Measurements from ENCODE around the gene BPTF.
"Not testable (repeated sequence)": the region's sequence is repeated elsewhere in the genome, so short reads cannot be mapped to it uniquely, and the experiment has no call there.

BPTF gene

DNA sequence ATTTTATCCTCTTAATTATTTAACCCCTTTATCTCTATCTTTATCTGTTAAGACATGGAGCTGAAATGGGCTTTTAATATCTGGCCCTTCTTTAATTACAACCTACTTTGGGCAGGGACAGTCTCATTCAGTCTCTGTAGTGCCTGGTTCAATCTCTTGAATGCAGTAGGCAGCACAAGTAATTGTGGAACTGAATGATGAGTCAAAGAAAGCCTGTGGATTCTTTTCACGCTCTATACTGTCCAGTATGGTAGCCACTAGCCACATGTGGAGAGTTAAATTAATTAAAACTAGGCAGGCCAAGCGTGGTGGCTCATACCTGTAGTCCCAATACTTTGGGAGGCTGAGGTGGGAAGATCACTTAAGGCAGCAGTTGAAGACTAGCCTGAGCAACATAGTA is 9.3 kb downstream of the BPTF start:
- no peak for DNase-seq (ENCODE audit: low spot score)
- TF ChIP-seq, protein P1, sequence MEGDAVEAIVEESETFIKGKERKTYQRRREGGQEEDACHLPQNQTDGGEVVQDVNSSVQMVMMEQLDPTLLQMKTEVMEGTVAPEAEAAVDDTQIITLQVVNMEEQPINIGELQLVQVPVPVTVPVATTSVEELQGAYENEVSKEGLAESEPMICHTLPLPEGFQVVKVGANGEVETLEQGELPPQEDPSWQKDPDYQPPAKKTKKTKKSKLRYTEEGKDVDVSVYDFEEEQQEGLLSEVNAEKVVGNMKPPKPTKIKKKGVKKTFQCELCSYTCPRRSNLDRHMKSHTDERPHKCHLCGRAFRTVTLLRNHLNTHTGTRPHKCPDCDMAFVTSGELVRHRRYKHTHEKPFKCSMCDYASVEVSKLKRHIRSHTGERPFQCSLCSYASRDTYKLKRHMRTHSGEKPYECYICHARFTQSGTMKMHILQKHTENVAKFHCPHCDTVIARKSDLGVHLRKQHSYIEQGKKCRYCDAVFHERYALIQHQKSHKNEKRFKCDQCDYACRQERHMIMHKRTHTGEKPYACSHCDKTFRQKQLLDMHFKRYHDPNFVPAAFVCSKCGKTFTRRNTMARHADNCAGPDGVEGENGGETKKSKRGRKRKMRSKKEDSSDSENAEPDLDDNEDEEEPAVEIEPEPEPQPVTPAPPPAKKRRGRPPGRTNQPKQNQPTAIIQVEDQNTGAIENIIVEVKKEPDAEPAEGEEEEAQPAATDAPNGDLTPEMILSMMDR (IDR thresholded peaks at IDR 0.05; ENCODE audit: extremely low read depth, missing control alignments): no peak

DNA sequence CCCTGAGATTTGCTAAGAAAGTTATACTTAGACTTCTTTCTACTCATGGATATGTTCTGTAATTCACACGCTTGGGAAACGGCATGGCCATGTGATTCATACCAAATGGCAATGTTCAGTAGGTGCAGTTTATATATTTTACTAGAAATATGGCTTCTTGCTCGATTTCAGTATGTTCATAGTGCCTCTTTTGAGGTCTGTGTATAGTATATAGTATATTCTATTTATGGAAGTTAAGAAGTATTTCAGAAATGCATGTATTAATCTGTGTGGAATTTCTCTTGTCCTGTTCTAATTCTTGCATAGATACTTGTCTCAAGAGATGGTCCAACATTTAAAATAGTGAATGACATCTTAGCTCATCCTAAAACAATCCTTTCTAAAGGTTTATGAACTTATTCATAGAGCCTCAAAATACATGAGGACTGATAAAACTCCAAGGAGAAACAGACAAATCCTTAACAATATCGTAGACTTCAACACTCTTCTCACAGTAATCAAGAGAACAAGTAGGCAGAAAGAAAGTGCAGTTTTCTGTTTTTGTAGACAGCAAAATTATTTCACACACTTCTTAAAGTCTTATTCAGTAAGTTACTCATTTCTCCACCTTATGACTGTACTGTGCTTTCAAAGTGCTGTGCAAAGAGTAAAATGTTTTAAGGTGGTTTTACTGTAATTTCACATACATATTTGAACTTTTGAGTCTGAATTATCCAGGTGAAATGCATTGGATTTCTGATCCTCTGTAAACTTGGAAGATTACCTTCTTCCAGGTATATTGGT is 11.1 kb downstream of the BPTF start:
- no peak for DNase-seq (ENCODE audit: low spot score)

DNA sequence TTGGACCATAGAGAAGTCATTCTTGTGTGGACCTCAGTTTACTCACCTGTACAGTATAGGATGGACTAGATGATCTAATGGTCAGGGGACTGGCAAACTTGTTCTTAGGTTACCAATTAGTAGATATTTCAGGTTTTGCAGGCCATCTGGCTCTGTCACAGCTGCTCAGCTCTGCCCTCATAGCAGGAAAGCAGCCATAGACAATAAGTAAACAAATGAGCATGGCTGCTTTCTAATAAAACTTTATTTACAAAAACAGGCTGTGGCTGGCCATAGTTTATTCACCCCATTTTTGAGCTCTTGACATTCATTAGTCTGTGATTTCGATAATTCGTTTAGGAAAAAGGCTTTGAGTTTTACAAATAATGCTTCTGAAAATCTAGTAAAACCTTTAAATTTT is 12.7 kb downstream of the BPTF start:
- no peak for DNase-seq (ENCODE audit: low spot score)
- TF ChIP-seq, protein P1 (IDR thresholded peaks at IDR 0.05; ENCODE audit: extremely low read depth, missing control alignments): no peak

More for the DNA sequence above, 11.1 kb downstream of the BPTF start:
- TF ChIP-seq, protein P1 (IDR thresholded peaks at IDR 0.05; ENCODE audit: extremely low read depth, missing control alignments): no peak

DNA sequence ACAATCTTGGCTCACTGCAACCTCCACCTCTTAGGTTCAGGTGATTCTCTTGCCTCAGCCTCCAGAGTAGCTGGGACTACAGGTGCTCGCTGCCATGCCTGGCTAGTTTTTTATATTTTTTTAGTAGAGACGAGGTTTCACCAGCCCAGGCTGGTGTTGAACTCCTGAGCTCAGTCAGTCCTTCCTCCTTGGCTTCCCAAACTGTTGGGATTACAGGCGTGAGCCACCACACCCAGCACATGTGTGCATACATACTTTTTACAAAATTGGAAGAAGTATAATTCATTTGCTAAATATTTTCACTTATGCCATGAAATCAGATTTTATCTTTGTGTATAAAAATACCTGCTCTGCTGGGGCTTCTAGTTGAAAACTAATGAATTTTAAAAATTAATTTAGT is 13.2 kb downstream of the BPTF start:
- no peak for DNase-seq (ENCODE audit: low spot score)
- TF ChIP-seq, protein P1 (IDR thresholded peaks at IDR 0.05; ENCODE audit: extremely low read depth, missing control alignments): no peak

DNA sequence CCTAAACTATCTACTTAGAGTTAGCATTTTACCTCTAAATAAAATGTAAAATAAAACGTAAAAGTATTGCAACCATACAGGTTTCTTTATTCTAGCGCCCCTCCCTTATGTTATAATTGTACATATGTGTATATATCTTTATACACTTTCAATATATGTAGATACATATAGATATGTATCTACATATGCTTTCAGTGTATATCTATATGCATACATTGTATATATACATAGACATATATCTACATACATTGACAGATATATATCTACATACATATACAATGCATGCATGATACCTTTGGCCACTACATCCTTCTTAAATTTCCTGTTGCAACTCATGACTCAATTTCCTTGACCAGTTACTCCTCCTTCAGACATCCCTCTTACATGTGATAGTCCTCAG is 16.7 kb downstream of the BPTF start:
- no peak for DNase-seq (ENCODE audit: low spot score)
- TF ChIP-seq, protein P1 (IDR thresholded peaks at IDR 0.05; ENCODE audit: extremely low read depth, missing control alignments): no peak

DNA sequence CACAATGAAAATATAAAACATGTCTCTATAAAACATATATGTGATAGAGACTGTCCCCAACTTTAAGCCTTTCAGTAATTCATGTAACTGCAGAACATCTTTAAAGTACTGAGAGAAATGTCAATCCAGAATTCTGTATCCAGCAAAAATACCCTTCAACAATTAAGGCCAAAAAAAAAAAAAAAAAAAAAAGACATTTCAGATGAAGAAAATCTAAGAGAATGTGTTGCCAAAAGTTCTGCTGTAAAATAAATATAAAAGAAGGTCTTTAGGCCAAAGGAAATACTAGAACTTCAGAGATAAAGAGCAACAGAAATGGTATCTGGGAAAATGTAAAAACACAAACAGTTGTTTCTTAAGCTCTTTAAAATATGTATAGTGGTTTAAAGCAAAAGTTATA is 17.3 kb downstream of the BPTF start:
- no peak for DNase-seq (ENCODE audit: low spot score)
- TF ChIP-seq, protein P1 (IDR thresholded peaks at IDR 0.05; ENCODE audit: extremely low read depth, missing control alignments): no peak

DNA sequence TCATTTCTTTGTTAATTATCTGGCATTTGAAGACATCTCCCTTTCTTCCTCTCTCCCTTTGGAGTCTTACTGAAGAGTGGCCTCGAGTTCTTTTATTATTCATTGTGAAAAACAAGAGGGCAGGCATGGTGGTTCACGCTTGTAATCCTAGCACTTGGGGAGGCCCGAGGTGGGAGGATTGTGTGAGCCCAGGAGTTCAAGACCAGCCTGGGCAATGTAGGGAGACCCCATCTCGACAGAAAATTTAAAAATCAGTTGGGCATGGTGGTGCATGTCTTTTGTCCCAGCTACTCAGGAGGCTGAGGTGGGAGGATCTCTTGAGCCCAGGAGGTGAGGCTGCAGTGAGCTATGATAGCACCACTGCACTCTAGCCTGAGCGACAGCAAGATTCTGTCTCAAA is 20.1 kb downstream of the BPTF start:
- TF ChIP-seq, protein P1 (IDR thresholded peaks at IDR 0.05; ENCODE audit: extremely low read depth, missing control alignments): no peak
- no peak for DNase-seq (ENCODE audit: low spot score)

DNA sequence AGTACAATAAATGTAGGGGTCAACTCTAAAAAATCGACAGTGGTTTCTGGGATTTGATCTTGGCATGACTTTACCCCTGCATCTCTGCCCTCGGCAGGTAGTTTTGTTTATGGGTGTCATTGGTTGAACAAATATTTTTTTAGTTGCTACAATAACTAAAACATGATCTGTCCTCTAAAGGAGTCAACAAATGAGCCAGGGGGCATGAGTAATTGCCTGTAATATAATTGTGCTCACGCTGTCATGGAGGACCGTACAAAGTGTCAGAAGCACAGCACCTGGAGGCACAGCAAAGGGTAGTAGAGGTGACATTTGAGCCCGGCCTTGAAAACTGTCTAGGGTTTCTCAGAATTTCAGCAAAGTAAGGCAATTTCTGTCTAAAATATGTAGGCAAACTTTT is 22.9 kb downstream of the BPTF start:
- DNase-seq (ENCODE audit: low spot score): not testable (repeated sequence)

DNA sequence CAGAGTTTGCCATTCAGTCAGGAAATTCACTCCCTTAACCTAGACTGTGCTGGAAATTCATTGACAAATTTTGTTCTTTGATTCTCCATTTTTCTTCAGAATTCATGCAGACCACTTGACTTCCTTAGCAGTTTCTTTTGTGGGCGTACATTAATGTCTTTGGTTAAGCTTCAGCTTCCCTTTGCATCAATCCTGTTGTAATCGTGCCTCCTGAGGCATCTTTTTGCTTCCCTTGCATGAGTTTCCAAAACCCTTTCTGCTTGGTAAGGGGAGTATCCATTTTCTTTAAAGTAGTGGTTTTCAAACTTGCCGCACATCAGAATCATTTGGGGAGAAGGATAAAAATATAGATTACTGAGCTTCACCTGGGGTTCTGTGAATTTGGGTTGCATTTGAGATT is 23.5 kb downstream of the BPTF start:
- not testable (repeated sequence) for DNase-seq (ENCODE audit: low spot score)

All from GM20000 (cell line).